Loucy (cell line): ENCODE measurements around the gene PPA2.

Experiments used
- CTCF ChIP-seq: fragments of 200-600 bp; sonication (generic); conservative IDR thresholded peaks from 2 replicates; pipeline ENCODE4 v1.5.1; 2014; ENCODE audit warnings: mild to moderate bottlenecking, antibody characterized with exemption, low read length
- EZH2phosphoT487 ChIP-seq: fragments of 200-600 bp; IDR thresholded peaks from 2 replicates; pipeline ENCODE4 v1.6.1; 2018; ENCODE audit warnings: antibody characterized with exemption, mild to moderate bottlenecking, moderate library complexity, borderline replicate concordance

- TF ChIP-seq CTCF (no peak), EZH2phosphoT487 (no peak)
Measured at GRCh38 chr4:105327956-105328355, 145.9 kb downstream of the PPA2 start.
